Measurements from ENCODE around the gene AP4E1.

DNA sequence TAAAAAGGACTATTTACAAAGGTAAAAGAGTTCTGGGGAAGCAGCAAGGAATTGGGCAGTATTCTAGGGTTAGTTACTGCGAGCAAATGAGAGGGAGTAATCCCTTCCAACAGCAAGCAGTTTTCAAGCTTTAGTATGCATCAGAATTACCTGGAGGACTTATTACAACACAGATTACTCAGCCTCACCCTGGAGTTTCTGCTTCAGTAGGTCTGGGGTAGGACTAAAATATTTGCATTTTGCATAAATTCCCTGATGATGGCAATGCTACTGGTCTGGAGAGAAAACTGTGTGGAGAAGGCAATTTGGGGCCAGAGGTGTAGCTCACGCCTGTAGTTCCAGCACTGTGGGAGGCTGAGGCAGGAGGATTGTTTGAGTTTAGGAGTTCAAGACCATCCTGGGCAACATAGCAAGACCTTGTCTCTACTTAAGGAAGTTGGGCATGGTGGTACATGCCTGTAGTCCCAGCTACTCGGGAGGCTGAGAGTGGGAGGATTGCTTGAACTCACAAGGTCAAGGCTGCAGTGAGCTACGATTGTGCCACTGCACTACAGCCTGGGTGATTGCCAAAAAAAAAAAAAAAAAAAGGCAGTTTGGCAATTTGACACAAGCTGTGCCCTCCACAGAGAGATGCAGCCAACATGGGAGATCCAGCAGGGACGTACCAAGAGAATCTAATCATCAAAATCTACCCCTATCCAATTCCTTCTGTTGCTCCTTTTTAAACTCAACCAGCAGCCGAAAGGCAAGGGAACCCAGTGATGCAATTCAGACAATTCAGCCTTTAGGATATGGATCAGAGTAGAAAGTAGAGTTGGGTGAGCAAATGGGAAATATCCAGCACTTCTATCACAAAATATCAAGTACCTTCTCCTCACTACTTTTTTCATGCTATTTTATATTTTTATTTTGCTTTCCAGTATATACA is 27.1 kb upstream of the AP4E1 start:
- TF ChIP-seq CTCF (IDR thresholded peaks at IDR 0.05) (no peak), EP300 (IDR thresholded peaks at IDR 0.05) (no peak), POLR2A (IDR thresholded peaks at IDR 0.05; ENCODE audit: low read depth) (no peak)

All from esophagus muscularis mucosa (tissue), 4 donors.